H1 (cell line): ENCODE measurements around the gene TMEM92. TPM values are rescaled to one million over a fixed set of nuclear protein-coding genes. Genes with fewer than 3 reads are reported as not detected.

Experiments
- CBX8 ChIP-seq: fragments of 300-800, 300-1000 bp; sonication (generic); IDR thresholded peaks from 2 replicates; pipeline ENCODE4 v1.7.1; 2016; ENCODE audit warnings: low read depth, low read length, borderline replicate concordance
- CHD7 ChIP-seq: fragments of 300-600 bp; sonication (generic); IDR thresholded peaks from 2 replicates; pipeline ENCODE4 v1.7.1; 2012; ENCODE audit warnings: low read length, moderate library complexity, mild to moderate bottlenecking, inconsistent platforms; ENCODE audit not compliant: insufficient replicate concordance
- CTCF ChIP-seq, 3 experiments: IDR thresholded peaks; 1 replicate in 2 of 3; 2 replicates in 1 of 3; pipeline versions ENCODE4 v1.5.1 to v1.6.1; 2011; ENCODE audit warnings: low read length in 3 of 3, mild to moderate bottlenecking in 3 of 3, inconsistent platforms in 2 of 3, low read depth in 1 of 3, moderate library complexity in 1 of 3; ENCODE audit not compliant: insufficient read depth in 1 of 3; ENCODE audit errors: control extremely low read depth in 1 of 3
- JUND ChIP-seq: IDR thresholded peaks from 2 replicates; pipeline ENCODE4 v1.6.1; 2011; ENCODE audit warnings: mild to moderate bottlenecking, improper control_type of control experiment, low read length
- SP2 ChIP-seq: IDR thresholded peaks from 2 replicates; pipeline ENCODE4 v1.6.1; 2012; ENCODE audit warnings: mild to moderate bottlenecking, low read length, inconsistent platforms
- TBP ChIP-seq: IDR thresholded peaks from 2 replicates; pipeline ENCODE4 v1.6.1; 2011; ENCODE audit warnings: low read depth, low read length, improper control_type of control experiment
- TEAD4 ChIP-seq: IDR thresholded peaks from 2 replicates; pipeline ENCODE4 v1.6.1; 2012; ENCODE audit warnings: low read depth, low read length, inconsistent platforms, mixed read lengths
- polyA plus RNA-seq, 7 experiments: library from polyadenylated mRNA; depleted of rRNA in 3 of 7; stranded (reverse) in 5 of 7; unstranded in 2 of 7; fragments of >200 nt in 5 of 7; fragments of 200-250 nt in 2 of 7; gene quantifications; 1 replicate in 5 of 7; 2 replicates in 1 of 7; 4 replicates in 1 of 7; pipeline versions ENCODE4 v1.2.1 to v1.2.3, GENCODE V29; 2011 to 2013; ENCODE audit warnings: missing spikeins in 2 of 7, mixed read lengths in 2 of 7
- total RNA-seq: library from RNA; stranded (reverse); fragmentation: NEBNext Ultra II Directional; extraction: Animal tissue kit (Norgen Biotek cat#: 25700); gene quantifications from 2 replicates; pipeline ENCODE4 v1.2.1, GENCODE V29; 2021

TMEM92 gene
- total and polyA plus RNA-seq, 2 of the 8 experiments (the other 6 are each of a cell fraction or from before 2014, with no cell fraction given), result 11.9 to 24.8 TPM

GRCh38 chr17:50278526-50279180 is 4.4 kb downstream of the TMEM92 start (continued):
- TF ChIP-seq JUND, result no peak
- no peak for TF ChIP-seq CTCF (IDR thresholded peaks at IDR 0.05; ENCODE audit: control extremely low read depth in 1 of 3, insufficient read depth in 1 of 3, low read depth in 1 of 3, low read length in 3 of 3)
- no peak for TF ChIP-seq CBX8
- no peak for TF ChIP-seq SP2
- no peak for TF ChIP-seq CHD7
- no peak for TF ChIP-seq TEAD4
- TF ChIP-seq TBP, result no peak
